Esophagus muscularis mucosa (tissue), 4 donors: ENCODE measurements around the gene INPP4B.

Source experiments
- EP300 ChIP-seq: sonication (generic); formaldehyde crosslinking; IDR thresholded peaks from one replicate; pipeline ENCODE4 v1.6.1; 2017; ENCODE audit warnings: antibody characterized with exemption
- POLR2A ChIP-seq: fragments of 450-650 bp; IDR thresholded peaks from one replicate; pipeline ENCODE4 v1.6.1; 2017; ENCODE audit warnings: antibody characterized with exemption, moderate library complexity, mild to moderate bottlenecking, low read depth
- POLR2AphosphoS5 ChIP-seq, 2 donors: sonication (generic); formaldehyde crosslinking; IDR thresholded peaks; one replicate each; pipeline ENCODE4 v1.6.1; 2017; ENCODE audit warnings: antibody characterized with exemption in 2 of 2
- TF ChIP-seq, protein P1 (sequence below), 3 experiments: fragments of 200-600 bp in 2 of 3; fragments of 450-650 bp in 1 of 3; sonication (generic) in 2 of 3; IDR thresholded peaks; one replicate each; pipeline ENCODE4 v1.5.1; 2017 to 2019; ENCODE audit warnings: antibody characterized with exemption in 3 of 3, mild to moderate bottlenecking in 2 of 3, moderate library complexity in 1 of 3

DNA sequence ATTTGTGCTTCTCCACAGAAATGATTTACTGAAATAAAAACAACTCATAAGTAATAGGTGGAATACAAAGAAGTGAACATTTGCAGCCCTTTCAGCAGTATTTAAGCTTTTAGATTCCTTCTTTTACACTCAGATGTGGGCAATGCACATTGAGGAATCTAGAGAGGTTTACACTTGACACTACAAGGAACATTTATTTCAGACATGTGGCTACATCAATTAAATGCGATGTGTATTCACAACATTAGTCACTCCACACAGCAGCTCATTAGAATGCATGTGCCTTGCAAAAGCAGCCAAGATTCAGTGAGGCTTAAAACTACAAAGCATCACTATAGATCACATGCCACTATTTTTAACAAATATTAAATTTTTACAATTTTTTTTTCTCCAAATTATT, 480.7 kb downstream of the INPP4B start:
- TF ChIP-seq EP300 = no peak
- TF ChIP-seq, protein P1, sequence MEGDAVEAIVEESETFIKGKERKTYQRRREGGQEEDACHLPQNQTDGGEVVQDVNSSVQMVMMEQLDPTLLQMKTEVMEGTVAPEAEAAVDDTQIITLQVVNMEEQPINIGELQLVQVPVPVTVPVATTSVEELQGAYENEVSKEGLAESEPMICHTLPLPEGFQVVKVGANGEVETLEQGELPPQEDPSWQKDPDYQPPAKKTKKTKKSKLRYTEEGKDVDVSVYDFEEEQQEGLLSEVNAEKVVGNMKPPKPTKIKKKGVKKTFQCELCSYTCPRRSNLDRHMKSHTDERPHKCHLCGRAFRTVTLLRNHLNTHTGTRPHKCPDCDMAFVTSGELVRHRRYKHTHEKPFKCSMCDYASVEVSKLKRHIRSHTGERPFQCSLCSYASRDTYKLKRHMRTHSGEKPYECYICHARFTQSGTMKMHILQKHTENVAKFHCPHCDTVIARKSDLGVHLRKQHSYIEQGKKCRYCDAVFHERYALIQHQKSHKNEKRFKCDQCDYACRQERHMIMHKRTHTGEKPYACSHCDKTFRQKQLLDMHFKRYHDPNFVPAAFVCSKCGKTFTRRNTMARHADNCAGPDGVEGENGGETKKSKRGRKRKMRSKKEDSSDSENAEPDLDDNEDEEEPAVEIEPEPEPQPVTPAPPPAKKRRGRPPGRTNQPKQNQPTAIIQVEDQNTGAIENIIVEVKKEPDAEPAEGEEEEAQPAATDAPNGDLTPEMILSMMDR (IDR thresholded peaks at IDR 0.05) = no peak
- no peak for TF ChIP-seq POLR2A
- no peak for TF ChIP-seq POLR2AphosphoS5 (IDR thresholded peaks at IDR 0.05)
